Measurements from ENCODE around the gene PNCK.

DNA sequence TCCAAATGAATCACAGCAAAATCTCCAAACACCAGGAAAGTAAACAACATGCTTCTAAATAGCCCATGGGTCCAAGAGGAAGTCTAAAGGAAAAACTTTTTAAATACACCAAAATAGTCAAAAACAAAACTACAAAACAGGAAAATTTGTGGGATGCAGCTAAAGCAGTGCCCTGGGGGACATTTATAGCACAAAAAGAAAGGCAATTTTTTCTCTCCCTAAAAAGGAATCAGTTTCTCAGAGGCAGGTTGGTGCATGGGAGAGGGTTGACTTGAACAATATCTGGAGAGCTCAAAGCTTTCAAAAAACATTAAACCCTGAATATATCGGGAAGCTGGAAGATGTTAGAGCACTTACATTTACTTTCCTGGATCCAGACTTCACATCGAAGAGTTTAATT, 42.3 kb downstream of the PNCK start:
- TF ChIP-seq, protein P1, sequence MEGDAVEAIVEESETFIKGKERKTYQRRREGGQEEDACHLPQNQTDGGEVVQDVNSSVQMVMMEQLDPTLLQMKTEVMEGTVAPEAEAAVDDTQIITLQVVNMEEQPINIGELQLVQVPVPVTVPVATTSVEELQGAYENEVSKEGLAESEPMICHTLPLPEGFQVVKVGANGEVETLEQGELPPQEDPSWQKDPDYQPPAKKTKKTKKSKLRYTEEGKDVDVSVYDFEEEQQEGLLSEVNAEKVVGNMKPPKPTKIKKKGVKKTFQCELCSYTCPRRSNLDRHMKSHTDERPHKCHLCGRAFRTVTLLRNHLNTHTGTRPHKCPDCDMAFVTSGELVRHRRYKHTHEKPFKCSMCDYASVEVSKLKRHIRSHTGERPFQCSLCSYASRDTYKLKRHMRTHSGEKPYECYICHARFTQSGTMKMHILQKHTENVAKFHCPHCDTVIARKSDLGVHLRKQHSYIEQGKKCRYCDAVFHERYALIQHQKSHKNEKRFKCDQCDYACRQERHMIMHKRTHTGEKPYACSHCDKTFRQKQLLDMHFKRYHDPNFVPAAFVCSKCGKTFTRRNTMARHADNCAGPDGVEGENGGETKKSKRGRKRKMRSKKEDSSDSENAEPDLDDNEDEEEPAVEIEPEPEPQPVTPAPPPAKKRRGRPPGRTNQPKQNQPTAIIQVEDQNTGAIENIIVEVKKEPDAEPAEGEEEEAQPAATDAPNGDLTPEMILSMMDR (IDR thresholded peaks at IDR 0.05), result no peak
- TF ChIP-seq EP300 (IDR thresholded peaks at IDR 0.05), result no peak
- TF ChIP-seq POLR2A (IDR thresholded peaks at IDR 0.05), result no peak

Measured in sigmoid colon (tissue), 4 donors.